Upper lobe of left lung (tissue), 6 donors: ENCODE data around the gene NAA35. TPM values are rescaled to one million over a fixed set of nuclear protein-coding genes. Genes with fewer than 3 reads are reported as not detected.
"Not testable (repeated sequence)": the region's sequence is repeated elsewhere in the genome, so short reads cannot be mapped to it uniquely, and the experiment has no call there.

ENCODE experiments used
- ATAC-seq, 2 donors: fragments of 200-7000 bp; cut with Tn5 transposase; one replicate each; pipeline ENCODE4 v1.9.1; 2022; ENCODE audit warnings: mild to moderate bottlenecking in 2 of 2, moderate library complexity in 2 of 2; ENCODE audit not compliant: low FRiP score in 2 of 2
- DNase-seq, 2 donors: peaks; one replicate each; pipeline ENCODE4 v3.0.0-alpha.2; 2019 to 2020
- H3K27ac ChIP-seq, 4 donors: fragments of 200-600 bp; sonication (generic); one replicate each; pipeline ENCODE4 v1.5.1; 2016 to 2019
- H3K27me3 ChIP-seq, 4 donors: fragments of 200-600 bp; sonication (generic); one replicate each; pipeline ENCODE4 v1.5.1; 2017 to 2019
- H3K36me3 ChIP-seq, 4 donors: fragments of 200-600 bp; sonication (generic); one replicate each; pipeline ENCODE4 v1.5.1; 2016 to 2019
- H3K4me1 ChIP-seq, 4 donors: fragments of 200-600 bp; sonication (generic); one replicate each; pipeline ENCODE4 v1.5.1; 2018 to 2019
- H3K4me3 ChIP-seq, 4 donors: fragments of 200-600 bp; sonication (generic); one replicate each; pipeline ENCODE4 v1.5.1; 2017 to 2019; ENCODE audit warnings: mild to moderate bottlenecking in 2 of 4, moderate library complexity in 1 of 4
- H3K9me3 ChIP-seq, 4 donors: fragments of 200-600 bp; sonication (generic); one replicate each; pipeline ENCODE4 v1.5.1; 2018 to 2019
- EP300 ChIP-seq, 4 donors: sonication (generic); formaldehyde crosslinking; IDR thresholded peaks; one replicate each; pipeline ENCODE4 v1.5.1; 2017; ENCODE audit warnings: antibody characterized with exemption in 4 of 4, control low read depth in 2 of 4
- POLR2A ChIP-seq, 4 donors: fragments of 450-650 bp; IDR thresholded peaks; one replicate each; pipeline ENCODE4 v1.5.1; 2016 to 2017; ENCODE audit warnings: antibody characterized with exemption in 4 of 4, mild to moderate bottlenecking in 2 of 4
- POLR2AphosphoS5 ChIP-seq, 2 donors: sonication (generic); formaldehyde crosslinking; IDR thresholded peaks; one replicate each; pipeline ENCODE4 v1.5.1; 2017; ENCODE audit warnings: antibody characterized with exemption in 2 of 2
- WGBS, 2 donors: methylation state at CpG; one replicate each; pipeline ENCODE4 v1.1.5; 2017 to 2018; 5-methylcytosine and 5-hydroxymethylcytosine counted together
- total RNA-seq, 6 donors: library from RNA; depleted of rRNA in 4 of 6; stranded (reverse); fragments of >200 nt in 4 of 6; gene quantifications; one replicate each; pipeline versions ENCODE4 v1.1.0 to v1.2.1, GENCODE V29; 2016 to 2021
- TF ChIP-seq, protein P1 (sequence below), 6 experiments: fragments of 450-650 bp in 4 of 6; fragments of 200-600 bp in 2 of 6; sonication (generic) in 2 of 6; IDR thresholded peaks; one replicate each; pipeline ENCODE4 v1.5.1; 2016 to 2019; ENCODE audit warnings: antibody characterized with exemption in 6 of 6
- donor health status: DM: no; HTN: no; CAD: no; lungs with moderate emphysema.
- donor health status: DM: no; HTN: yes; CAD: no; lungs with severe emphysema.

The NAA35 gene
- total RNA-seq, 6 donors from 2014 or later, result 9.1 to 25.4 (median 15.5) TPM

- no peaks in the 10 kb centered on the region for H3K36me3 ChIP-seq
- no peak overlapping the region for H3K27ac ChIP-seq
- WGBS, 2 donors, result 78 to 91% methylated on average over 2 of the region's 2 CpGs
- DNase-seq (no peak), ATAC-seq (no peak)
- H3K4me3 ChIP-seq, result no peak overlapping the region
- H3K27me3 ChIP-seq, result no peaks in the 10 kb centered on the region
- H3K4me1 ChIP-seq, result no peaks in the 10 kb centered on the region
- H3K9me3 ChIP-seq, result no peaks in the 10 kb centered on the region
- TF ChIP-seq, protein P1, sequence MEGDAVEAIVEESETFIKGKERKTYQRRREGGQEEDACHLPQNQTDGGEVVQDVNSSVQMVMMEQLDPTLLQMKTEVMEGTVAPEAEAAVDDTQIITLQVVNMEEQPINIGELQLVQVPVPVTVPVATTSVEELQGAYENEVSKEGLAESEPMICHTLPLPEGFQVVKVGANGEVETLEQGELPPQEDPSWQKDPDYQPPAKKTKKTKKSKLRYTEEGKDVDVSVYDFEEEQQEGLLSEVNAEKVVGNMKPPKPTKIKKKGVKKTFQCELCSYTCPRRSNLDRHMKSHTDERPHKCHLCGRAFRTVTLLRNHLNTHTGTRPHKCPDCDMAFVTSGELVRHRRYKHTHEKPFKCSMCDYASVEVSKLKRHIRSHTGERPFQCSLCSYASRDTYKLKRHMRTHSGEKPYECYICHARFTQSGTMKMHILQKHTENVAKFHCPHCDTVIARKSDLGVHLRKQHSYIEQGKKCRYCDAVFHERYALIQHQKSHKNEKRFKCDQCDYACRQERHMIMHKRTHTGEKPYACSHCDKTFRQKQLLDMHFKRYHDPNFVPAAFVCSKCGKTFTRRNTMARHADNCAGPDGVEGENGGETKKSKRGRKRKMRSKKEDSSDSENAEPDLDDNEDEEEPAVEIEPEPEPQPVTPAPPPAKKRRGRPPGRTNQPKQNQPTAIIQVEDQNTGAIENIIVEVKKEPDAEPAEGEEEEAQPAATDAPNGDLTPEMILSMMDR (IDR thresholded peaks at IDR 0.05), result no peak
- TF ChIP-seq EP300 (IDR thresholded peaks at IDR 0.05) (no peak), POLR2AphosphoS5 (IDR thresholded peaks at IDR 0.05) (no peak), POLR2A (IDR thresholded peaks at IDR 0.05) (no peak)
Measured at GRCh38 chr9:85927076-85927475, 13.9 kb upstream of the NAA35 start.

GRCh38 chr9:85931495-85931894, 9.5 kb upstream of the NAA35 start:
- WGBS, 2 donors, result 88 to 89% methylated on average over 2 of the region's 2 CpGs

DNA sequence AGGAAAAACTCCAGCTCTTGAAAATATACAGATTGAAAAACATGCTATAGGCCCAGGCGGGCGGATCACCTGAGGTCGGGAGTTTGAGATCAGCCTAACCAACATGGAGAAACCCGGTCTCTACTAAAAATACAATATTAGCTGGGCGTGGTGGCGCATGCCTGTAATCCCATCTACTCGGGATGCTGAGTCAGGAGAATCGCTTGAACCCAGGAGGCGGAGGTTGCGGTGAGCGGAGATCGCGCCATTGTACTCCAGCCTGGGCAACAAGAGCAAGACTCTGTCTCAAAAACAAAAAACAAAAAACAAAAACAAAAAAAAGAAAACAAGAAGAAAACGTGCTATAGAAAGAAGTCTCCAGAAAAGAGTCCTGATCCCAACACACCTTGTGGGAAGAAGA, 5.0 kb upstream of the NAA35 start:
- ATAC-seq, H3K4me3 ChIP-seq, DNase-seq, H3K9me3 ChIP-seq, H3K27ac ChIP-seq, H3K27me3 ChIP-seq, H3K36me3 ChIP-seq, H3K4me1 ChIP-seq: not testable (repeated sequence)
- 97% methylated on average over 14 of the region's 14 CpGs for WGBS, 2 donors

More at GRCh38 chr9:85931495-85931894, 9.5 kb upstream of the NAA35 start:
- no peaks in the 10 kb centered on the region for H3K9me3 ChIP-seq
- no peaks in the 10 kb centered on the region for H3K36me3 ChIP-seq
- TF ChIP-seq POLR2AphosphoS5 (IDR thresholded peaks at IDR 0.05), result no peak
- no peak for TF ChIP-seq EP300 (IDR thresholded peaks at IDR 0.05)
- TF ChIP-seq, protein P1 (IDR thresholded peaks at IDR 0.05), result no peak
- TF ChIP-seq POLR2A (IDR thresholded peaks at IDR 0.05), result no peak
- H3K4me1 ChIP-seq, result no peaks in the 10 kb centered on the region
- no peak overlapping the region for H3K4me3 ChIP-seq
- ATAC-seq (no peak), DNase-seq (no peak)
- no peak overlapping the region for H3K27ac ChIP-seq
- H3K27me3 ChIP-seq, result no peaks in the 10 kb centered on the region

GRCh38 chr9:85940275-85940831, 593 bp upstream of the NAA35 start:
- peaks cover 0 to 7% (median 0%) of the 10 kb centered on the region in 4 donors for H3K36me3 ChIP-seq

GRCh38 chr9:85941622-85941940, 635 bp downstream of the NAA35 start:
- Histone ChIP-seq H3K27me3 (no peaks in the 10 kb centered on the region), H3K27ac (peak overlapping the region; percentile 90 to 95 (median 92)), H3K4me1 (peaks cover 15 to 24% (median 17%) of the 10 kb centered on the region in 4 donors), H3K36me3 (peaks cover 0 to 17% (median 2%) of the 10 kb centered on the region in 4 donors), H3K9me3 (no peaks in the 10 kb centered on the region), H3K4me3 (peak overlapping the region; percentile 73 to 82 (median 78))
- WGBS, 2 donors, result 0% methylated on average over 4 of the region's 15 CpGs
- TF ChIP-seq, protein P1 (IDR thresholded peaks at IDR 0.05), result no peak
- TF ChIP-seq POLR2A (IDR thresholded peaks at IDR 0.05) (no peak), EP300 (IDR thresholded peaks at IDR 0.05) (no peak), POLR2AphosphoS5 (IDR thresholded peaks at IDR 0.05) (no peak)
- DNase-seq (no peak), ATAC-seq (no peak)

More at GRCh38 chr9:85940275-85940831, 593 bp upstream of the NAA35 start:
- H3K27ac ChIP-seq, result peak overlapping the region; percentile 66 to 95 (median 84)
- H3K4me3 ChIP-seq, result peak overlapping the region in 3 of 4 donors; percentile 73 to 82 (median 75)
- H3K9me3 ChIP-seq, result no peaks in the 10 kb centered on the region
- no peaks in the 10 kb centered on the region for H3K27me3 ChIP-seq
- TF ChIP-seq, protein P1 (IDR thresholded peaks at IDR 0.05), result no peak
- TF ChIP-seq EP300 (IDR thresholded peaks at IDR 0.05), result peak in 1 of 4 donors; percentile 50
- TF ChIP-seq POLR2A (IDR thresholded peaks at IDR 0.05), result peak in 2 of 4 donors; percentile 9 to 63
- no peak for TF ChIP-seq POLR2AphosphoS5 (IDR thresholded peaks at IDR 0.05)
- WGBS, 2 donors, result 21 to 23% methylated on average over 13 of the region's 13 CpGs
- no peak for ATAC-seq
- no peak for DNase-seq
- peaks cover 15 to 24% (median 17%) of the 10 kb centered on the region in 4 donors for H3K4me1 ChIP-seq
